Measurements from ENCODE around the gene SERPINI1. TPM values are rescaled to one million over a fixed set of nuclear protein-coding genes. Genes with fewer than 3 reads are reported as not detected.
A peak's percentile ranks its signal among the peaks of the same experiment; 100 is the strongest.

Gene SERPINI1
- total and polyA plus RNA-seq, 9 of the 15 experiments (the other 6 are each of a cell fraction or from before 2014, with no cell fraction given) = 1.6 to 9.9 (median 3.5) TPM

- no peak for TF ChIP-seq MGA (IDR thresholded peaks at IDR 0.05)
- TF ChIP-seq TCF15 (CRISPR knock-in tag; IDR thresholded peaks at IDR 0.05) = no peak
- no peak for TF ChIP-seq PHTF2 (CRISPR knock-in tag; IDR thresholded peaks at IDR 0.05)
- TF ChIP-seq PRMT5 (CRISPR knock-in tag; IDR thresholded peaks at IDR 0.05) = no peak
- no peak for TF ChIP-seq PKNOX1 (IDR thresholded peaks at IDR 0.05)
- no peak for TF ChIP-seq ZNF280B (CRISPR knock-in tag; IDR thresholded peaks at IDR 0.05)
- TF ChIP-seq AFF1 (IDR thresholded peaks at IDR 0.05; ENCODE audit: low read depth in 1 of 2, partially characterized antibody in 2 of 2) = peak in 1 of 2 experiments; percentile 66
- TF ChIP-seq SMAD3 (CRISPR knock-in tag; conservative IDR thresholded peaks at IDR 0.05) = no peak
- no peak for TF ChIP-seq RFX1 (IDR thresholded peaks at IDR 0.05)
Measured at GRCh38 chr3:167733961-167734497, 1.5 kb upstream of the SERPINI1 start (continued).

Measured in K562 (cell line).